ENCODE data around the gene SNRPD3. TPM values are rescaled to one million over a fixed set of nuclear protein-coding genes. Genes with fewer than 3 reads are reported as not detected.

SNRPD3 gene
- total and polyA plus RNA-seq, 4 donors, result 57.2 to 128 (median 85.9) TPM

GRCh38 chr22:24515027-24515338, 40.8 kb upstream of the SNRPD3 start:
- WGBS, result 89% methylated on average over 8 of the region's 8 CpGs
- Histone ChIP-seq H3K27me3 (ENCODE audit: control insufficient read depth in 4 of 4, insufficient read depth in 4 of 4, low read length in 3 of 4) (no peaks in the 10 kb centered on the region), H3K4me3 (ENCODE audit: low read depth in 1 of 3, low read length in 3 of 3) (no peak overlapping the region), H3K27ac (ENCODE audit: low read depth in 1 of 2, low read length in 2 of 2) (peak overlapping the region; percentile 89), H3K9ac (ENCODE audit: low read depth in 1 of 2, low read length in 2 of 2) (peak overlapping the region in 1 of 2 donors; percentile 72), H3K9me3 (ENCODE audit: control insufficient read depth in 4 of 4, low read length in 3 of 4) (no peaks in the 10 kb centered on the region), H3K4me1 (ENCODE audit: control insufficient read depth in 4 of 4, insufficient read depth in 4 of 4, low read length in 3 of 4) (peaks cover 23 to 86% (median 61%) of the 10 kb centered on the region in 4 donors), H3K36me3 (ENCODE audit: control insufficient read depth in 4 of 4, insufficient read depth in 3 of 4, low read depth in 1 of 4, low read length in 3 of 4) (peaks cover 0 to 18% (median 5%) of the 10 kb centered on the region in 4 donors)
- no peak for DNase-seq (ENCODE audit: low spot score)
- no peak for TF ChIP-seq FOXA2 (IDR thresholded peaks at IDR 0.05)
- TF ChIP-seq EGR1 (IDR thresholded peaks at IDR 0.05; ENCODE audit: low read depth in 2 of 2), result no peak
- no peak for TF ChIP-seq NR2F2 (IDR thresholded peaks at IDR 0.05)
- no peak for TF ChIP-seq RAD21 (IDR thresholded peaks at IDR 0.05)
- TF ChIP-seq REST (IDR thresholded peaks at IDR 0.05), result no peak
- no peak for TF ChIP-seq HNF4G (IDR thresholded peaks at IDR 0.05)
- no peak for TF ChIP-seq TAF1 (conservative IDR thresholded peaks at IDR 0.05)
- TF ChIP-seq HNF4A (conservative IDR thresholded peaks at IDR 0.05), result no peak
- no peak for TF ChIP-seq ZBTB33 (IDR thresholded peaks at IDR 0.05)

- Histone ChIP-seq H3K9ac (ENCODE audit: low read depth in 1 of 2, low read length in 2 of 2) (no peak overlapping the region), H3K4me1 (ENCODE audit: control insufficient read depth in 4 of 4, insufficient read depth in 4 of 4, low read length in 3 of 4) (peaks cover 20 to 80% (median 53%) of the 10 kb centered on the region in 4 donors), H3K9me3 (ENCODE audit: control insufficient read depth in 4 of 4, low read length in 3 of 4) (no peaks in the 10 kb centered on the region), H3K4me3 (ENCODE audit: low read depth in 1 of 3, low read length in 3 of 3) (no peak overlapping the region), H3K27ac (ENCODE audit: low read depth in 1 of 2, low read length in 2 of 2) (peak overlapping the region; percentile 12 to 26), H3K36me3 (ENCODE audit: control insufficient read depth in 4 of 4, insufficient read depth in 3 of 4, low read depth in 1 of 4, low read length in 3 of 4) (peaks cover 0 to 22% (median 5%) of the 10 kb centered on the region in 4 donors), H3K27me3 (ENCODE audit: control insufficient read depth in 4 of 4, insufficient read depth in 4 of 4, low read length in 3 of 4) (no peaks in the 10 kb centered on the region)
- 60% methylated on average over 3 of the region's 3 CpGs for WGBS
- TF ChIP-seq RAD21 (IDR thresholded peaks at IDR 0.05) (peak in 1 of 2 donors; percentile 8), GABPA (IDR thresholded peaks at IDR 0.05 in 1 of 2, conservative IDR thresholded peaks at IDR 0.05 in 1 of 2) (no peak)
- DNase-seq (ENCODE audit: low spot score), result no peak
These were observed 39.5 kb upstream of the SNRPD3 start for GRCh38 chr22:24516301-24516737.

- Histone ChIP-seq H3K4me1 (ENCODE audit: control insufficient read depth in 4 of 4, insufficient read depth in 4 of 4, low read length in 3 of 4) (peaks cover 19 to 84% (median 55%) of the 10 kb centered on the region in 4 donors), H3K27ac (ENCODE audit: low read depth in 1 of 2, low read length in 2 of 2) (peak overlapping the region; percentile 51 to 54), H3K9ac (ENCODE audit: low read depth in 1 of 2, low read length in 2 of 2) (no peak overlapping the region), H3K36me3 (ENCODE audit: control insufficient read depth in 4 of 4, insufficient read depth in 3 of 4, low read depth in 1 of 4, low read length in 3 of 4) (peaks cover 0 to 22% (median 5%) of the 10 kb centered on the region in 4 donors), H3K4me3 (ENCODE audit: low read depth in 1 of 3, low read length in 3 of 3) (no peak overlapping the region), H3K9me3 (ENCODE audit: control insufficient read depth in 4 of 4, low read length in 3 of 4) (no peaks in the 10 kb centered on the region), H3K27me3 (ENCODE audit: control insufficient read depth in 4 of 4, insufficient read depth in 4 of 4, low read length in 3 of 4) (no peaks in the 10 kb centered on the region)
- DNase-seq (ENCODE audit: low spot score), result no peak
- 84% methylated on average over 2 of the region's 2 CpGs for WGBS
- no peak for TF ChIP-seq RAD21 (IDR thresholded peaks at IDR 0.05)
- TF ChIP-seq FOXA1 (IDR thresholded peaks at IDR 0.05), result no peak
- no peak for TF ChIP-seq JUND (IDR thresholded peaks at IDR 0.05)
- no peak for TF ChIP-seq CTCF (IDR thresholded peaks at IDR 0.05; ENCODE audit: low read depth, low read length, missing input control)
- TF ChIP-seq GABPA (IDR thresholded peaks at IDR 0.05 in 1 of 2, conservative IDR thresholded peaks at IDR 0.05 in 1 of 2), result no peak
- no peak for TF ChIP-seq NR2F2 (IDR thresholded peaks at IDR 0.05)
- TF ChIP-seq REST (IDR thresholded peaks at IDR 0.05), result no peak
- no peak for TF ChIP-seq HNF4A (conservative IDR thresholded peaks at IDR 0.05)
- no peak for TF ChIP-seq ATF3 (IDR thresholded peaks at IDR 0.05)
- TF ChIP-seq EGR1 (IDR thresholded peaks at IDR 0.05; ENCODE audit: low read depth in 2 of 2), result no peak
- TF ChIP-seq FOXA2 (IDR thresholded peaks at IDR 0.05), result no peak
- TF ChIP-seq TAF1 (conservative IDR thresholded peaks at IDR 0.05), result no peak
- TF ChIP-seq RXRA (IDR thresholded peaks at IDR 0.05), result no peak
These were observed 38.4 kb upstream of the SNRPD3 start for GRCh38 chr22:24517446-24517845.

Measured in liver (tissue), 9 donors.